GM23248 (cell line): Measurements from ENCODE around the gene NCBP2.

Source experiments
- EZH2 ChIP-seq: fragments of 200-600 bp; sonication (generic); IDR thresholded peaks from 2 replicates; pipeline ENCODE4 v1.6.1; 2018; ENCODE audit warnings: antibody characterized with exemption, mild to moderate bottlenecking; ENCODE audit not compliant: insufficient read depth, poor library complexity, severe bottlenecking
- EZH2phosphoT487 ChIP-seq: fragments of 200-600 bp; sonication (generic); IDR thresholded peaks from 2 replicates; pipeline ENCODE4 v1.6.1; 2018; ENCODE audit warnings: antibody characterized with exemption, moderate library complexity, mild to moderate bottlenecking, low read depth; ENCODE audit not compliant: insufficient read depth

DNA sequence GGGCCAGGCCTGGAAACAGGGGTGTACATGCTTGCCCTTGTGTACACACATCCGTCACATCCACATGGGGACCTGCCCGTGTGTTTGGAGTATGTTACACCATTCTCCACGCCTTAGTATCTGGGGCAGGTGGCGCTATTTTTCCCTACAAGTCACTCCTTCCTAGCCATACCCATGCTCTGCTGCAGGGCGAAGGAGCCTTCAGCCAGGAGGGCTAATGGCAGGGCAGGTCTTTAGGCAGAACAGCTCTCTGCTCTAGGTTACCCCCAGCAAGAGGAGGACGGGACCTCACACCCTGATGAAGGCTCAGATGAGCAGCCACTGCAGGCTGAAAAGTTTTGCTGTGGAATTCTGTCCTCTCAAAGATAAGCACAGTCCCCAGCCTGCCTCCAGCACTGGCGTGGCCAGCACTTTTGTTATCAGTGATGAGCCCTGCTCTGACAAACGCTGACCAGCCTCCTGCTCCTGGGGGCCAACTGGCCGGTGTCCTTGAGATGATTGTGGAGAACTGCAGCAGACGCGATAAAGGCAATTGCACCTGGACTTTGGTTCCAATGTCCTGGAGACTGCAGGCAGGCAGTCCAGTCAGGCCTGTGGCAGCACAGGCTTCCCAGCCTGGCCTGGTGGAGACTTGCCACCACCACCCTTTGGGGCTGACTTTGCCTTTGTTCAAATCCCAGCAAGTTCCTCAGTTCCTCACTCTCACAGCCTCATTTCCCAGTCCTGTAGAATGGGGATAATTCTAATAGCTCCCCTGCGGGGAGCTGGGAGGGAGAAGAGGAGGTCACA lies 46.1 kb upstream of the NCBP2 start:
- TF ChIP-seq EZH2 (no peak), EZH2phosphoT487 (no peak)
